PC-3 (cell line): ENCODE measurements around the gene BSCL2. TPM values are rescaled to one million over a fixed set of nuclear protein-coding genes. Genes with fewer than 3 reads are reported as not detected.
A peak's percentile ranks its signal among the peaks of the same experiment; 100 is the strongest.

Experiments
- ATAC-seq: fragments of 200-7000 bp; cut with Tn5 transposase; 2 replicates; pipeline ENCODE4 v1.9.1; 2020; ENCODE audit warnings: mild to moderate bottlenecking, moderate library complexity
- BruUV-seq: library from RNA; stranded (reverse); fragments of 400-500 nt; replicated peaks from 2 replicates; lab custom pipeline; 2021; lab: Mats Ljungman, UMichigan
- CTCF ChIA-PET: fragments of 300-600 bp; sonication (Branson Sonifier 250); formaldehyde crosslinking; loops from one replicate; lab custom pipeline; 2022; ENCODE audit warnings: antibody characterized with exemption; lab: Charles Lee
- POLR2A ChIA-PET: fragments of 300-600 bp; sonication (Branson Sonifier 250); formaldehyde crosslinking; loops from one replicate; lab custom pipeline; 2022; ENCODE audit warnings: antibody characterized with exemption; ENCODE audit not compliant: unreplicated experiment; lab: Charles Lee
- DNase-seq: peaks from one replicate; pipeline ENCODE4 v3.0.0-alpha.2; 2015
- H2AFZ ChIP-seq: fragments of 300-600 bp; sonication (generic); 2 replicates; pipeline ENCODE4 v1.6.0; 2016; ENCODE audit warnings: antibody characterized with exemption, low read length
- H3F3A ChIP-seq: fragments of 300-600 bp; sonication (generic); one replicate; pipeline ENCODE4 v1.6.0; 2017; ENCODE audit warnings: antibody characterized with exemption, low read length, control low read depth, mild to moderate bottlenecking; ENCODE audit not compliant: unreplicated experiment
- H3K27ac ChIP-seq: fragments of 300-600 bp; sonication (generic); 2 replicates; pipeline ENCODE4 v1.5.1; 2016; ENCODE audit warnings: mild to moderate bottlenecking, low read length
- H3K27me3 ChIP-seq: fragments of 300-600 bp; sonication (generic); 2 replicates; pipeline ENCODE4 v1.6.1; 2016; ENCODE audit warnings: low read length, mixed read lengths
- H3K36me3 ChIP-seq: fragments of 300-600 bp; sonication (generic); 2 replicates; pipeline ENCODE4 v1.6.1; 2016; ENCODE audit warnings: low read depth, mixed run types, low read length, mixed read lengths
- H3K4me1 ChIP-seq: fragments of 300-600 bp; sonication (generic); 2 replicates; pipeline ENCODE4 v1.5.1; 2016; ENCODE audit warnings: low read length; ENCODE audit not compliant: insufficient read depth
- H3K4me2 ChIP-seq: fragments of 300-600 bp; sonication (generic); 2 replicates; pipeline ENCODE4 v1.6.0; 2016; ENCODE audit warnings: low read length
- H3K4me3 ChIP-seq: fragments of 300-600 bp; sonication (generic); 2 replicates; pipeline ENCODE4 v1.5.1; 2016; ENCODE audit warnings: mild to moderate bottlenecking, low read length, mixed read lengths
- H3K79me2 ChIP-seq: fragments of 300-600 bp; sonication (generic); 2 replicates; pipeline ENCODE4 v1.6.1; 2017; ENCODE audit warnings: low read length, mixed read lengths
- H3K9ac ChIP-seq: fragments of 300-600 bp; sonication (generic); 2 replicates; pipeline ENCODE4 v1.6.0; 2016; ENCODE audit warnings: mild to moderate bottlenecking, low read length
- H3K9me2 ChIP-seq: fragments of 300-600 bp; sonication (generic); replicated peaks from 2 replicates; pipeline ENCODE4 v1.6.1; 2016; ENCODE audit warnings: mixed run types, low read length, mixed read lengths
- H3K9me3 ChIP-seq: fragments of 300-600 bp; sonication (generic); 2 replicates; pipeline ENCODE4 v1.6.1; 2016; ENCODE audit warnings: low read length, mixed read lengths
- H4K20me1 ChIP-seq: fragments of 300-600 bp; sonication (generic); 2 replicates; pipeline ENCODE4 v1.6.1; 2016; ENCODE audit warnings: low read length, mixed read lengths
- EZH2 ChIP-seq: fragments of 300-600 bp; sonication (generic); IDR thresholded peaks from one replicate; pipeline ENCODE4 v1.6.1; 2017; ENCODE audit warnings: antibody characterized with exemption, mild to moderate bottlenecking, low read length; ENCODE audit not compliant: unreplicated experiment
- EZH2phosphoT487 ChIP-seq: fragments of 300-600 bp; sonication (generic); IDR thresholded peaks from 2 replicates; pipeline ENCODE4 v1.6.1; 2018; ENCODE audit warnings: mild to moderate bottlenecking, antibody characterized with exemption, low read length, borderline replicate concordance
- intact Hi-C: fragments of 100-400 bp; cut with micrococcal nuclease; formaldehyde crosslinking; loops from 2 replicates; pipeline ENCODE4 v1.9.0; 2023
- total RNA-seq: library from RNA; depleted of rRNA; stranded (reverse); fragments of >200 nt; gene quantifications from 2 replicates; pipeline ENCODE4 v1.2.3, GENCODE V29; 2014
- TF ChIP-seq, protein P1 (sequence below): fragments of 300-600 bp; sonication (generic); conservative IDR thresholded peaks from 2 replicates; pipeline ENCODE4 v1.5.1; 2017; ENCODE audit warnings: antibody characterized with exemption, low read depth, mild to moderate bottlenecking, low read length

Gene BSCL2
- total RNA-seq, 1 experiment from 2014 or later = 65.7 TPM

DNA sequence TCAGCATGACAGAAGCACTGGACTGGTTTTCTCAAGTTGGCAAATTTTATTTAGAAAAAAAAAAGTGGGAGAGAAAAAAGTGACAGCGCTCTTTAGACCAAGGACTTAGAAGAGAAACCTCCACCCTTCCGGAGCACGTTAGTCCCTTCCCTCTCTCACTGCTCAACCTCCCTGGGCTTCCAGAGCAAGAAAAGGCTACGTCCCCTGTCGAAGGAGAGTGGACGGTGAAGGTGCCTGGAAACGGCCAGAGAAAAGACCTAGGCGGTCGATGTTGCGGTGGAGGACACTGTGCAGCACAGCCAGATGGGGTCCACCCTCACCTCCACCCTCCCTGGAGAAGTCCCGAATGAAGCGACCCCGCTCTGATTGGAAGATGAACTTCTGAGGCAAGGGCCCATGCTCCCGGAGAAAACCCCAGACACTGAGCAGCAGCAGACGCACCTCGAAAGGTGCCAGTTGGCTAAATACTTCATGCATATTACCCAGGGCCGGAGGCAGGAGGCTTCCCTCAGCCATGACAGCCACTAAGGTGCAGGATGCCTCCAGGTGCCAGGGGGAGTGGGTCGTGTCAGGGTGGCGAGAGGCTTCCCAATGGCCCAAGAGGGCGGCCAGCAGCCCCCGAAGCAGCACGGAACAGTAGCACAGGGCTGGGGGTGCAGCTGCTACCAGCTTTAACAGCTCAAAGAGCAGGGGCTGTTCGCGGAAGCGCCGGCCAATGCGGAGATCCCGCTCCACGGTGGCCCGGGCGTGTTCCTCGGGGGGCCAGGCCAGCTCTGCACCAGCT is 60.2 kb downstream of the BSCL2 start:
- no peak for ATAC-seq

DNA sequence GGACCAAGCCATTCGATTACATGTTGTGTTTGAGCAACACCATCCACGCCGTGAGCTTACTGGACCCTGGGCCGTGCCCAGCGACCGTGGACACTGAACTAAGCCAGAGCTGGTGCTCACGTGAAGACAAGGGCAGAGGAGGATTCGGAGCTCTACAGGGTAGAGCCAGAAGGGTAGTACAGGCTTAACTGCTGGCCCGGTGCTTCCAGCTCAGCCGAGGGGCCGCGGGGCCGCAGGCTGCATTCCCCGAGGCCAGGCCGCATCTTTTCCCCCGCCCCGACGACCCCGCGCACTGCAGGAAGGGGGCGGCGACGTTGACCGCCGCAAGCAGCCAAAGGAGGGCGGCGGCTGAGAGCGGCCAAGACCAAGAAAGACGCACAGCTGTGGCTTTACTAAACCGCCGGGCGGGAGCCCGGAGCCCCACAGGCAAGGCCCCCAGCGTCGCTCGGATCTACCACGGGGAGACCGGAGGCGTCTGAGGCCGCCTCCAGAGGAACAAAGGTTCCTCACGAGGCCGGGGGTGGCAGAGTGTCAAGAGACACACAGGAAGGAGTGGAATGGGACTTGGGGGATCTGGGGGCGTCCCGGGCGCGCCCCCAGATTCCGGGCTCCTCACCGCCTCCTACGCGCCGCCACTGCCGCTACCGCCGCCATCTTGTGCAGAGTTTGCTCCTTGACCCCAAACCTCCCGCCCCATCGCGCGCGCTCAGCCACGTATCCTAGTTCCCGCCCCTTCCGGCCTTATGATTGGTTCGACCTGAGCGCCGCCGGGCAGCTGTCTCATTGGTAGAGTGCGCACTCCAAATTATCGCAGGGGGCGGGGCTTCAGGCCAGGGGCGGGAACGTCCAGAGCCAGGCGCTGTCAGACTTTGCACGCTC is 61.0 kb downstream of the BSCL2 start, which contains the start of gene GANAB:
Gene GANAB, minus strand, starts transcription at position 668 of the 879 bp plus-strand sequence. Its CDS starts 14 bp downstream, at position 654.
- H3K4me1 ChIP-seq = peaks cover 10% of the 10 kb centered on the region
- intact Hi-C loops = loop anchor here (5.0 kb wide), 1 partner anchor 34 kb away; the partner anchor contains the start of genes EML3 and ROM1
- BruUV-seq = TSS peak; percentile 50

More for the DNA sequence above, 60.2 kb downstream of the BSCL2 start:
- Histone ChIP-seq H3K9me3 (no peaks in the 10 kb centered on the region), H3K4me3 (peak overlapping the region; percentile 95; the same call in 1 of the 2 replicates), H4K20me1 (no peaks in the 10 kb centered on the region), H3K27ac (no peak overlapping the region), H3K9ac (peak overlapping the region; percentile 13; the same call in 1 of the 2 replicates), H3K4me2 (peak overlapping the region; percentile 54), H3K4me1 (peaks cover 16% of the 10 kb centered on the region), H2AFZ (0 out of 2 replicates have a peak overlapping the region, but pooled peaks have one; percentile 19), H3K36me3 (peaks cover 30% of the 10 kb centered on the region), H3K27me3 (no peaks in the 10 kb centered on the region), H3F3A (no peaks in the 10 kb centered on the region), H3K79me2 (peaks cover 59% of the 10 kb centered on the region), H3K9me2 (no peaks in the 10 kb centered on the region)
- ChIA-PET CTCF (interaction anchor here (0.7 to 1.0 kb wide), 3 partner anchors 87 to 234 kb away, joined by 4 to 5 read pairs (median 4); partner anchors contain the start of gene SLC3A2), POLR2A (interaction anchor here (0.6 to 0.7 kb wide), 3 partner anchors 55 to 194 kb away, joined by 3 to 14 read pairs (median 6); no protein-coding TSS in a partner anchor)
- TF ChIP-seq EZH2phosphoT487 (no peak), EZH2 (no peak)
- TF ChIP-seq, protein P1, sequence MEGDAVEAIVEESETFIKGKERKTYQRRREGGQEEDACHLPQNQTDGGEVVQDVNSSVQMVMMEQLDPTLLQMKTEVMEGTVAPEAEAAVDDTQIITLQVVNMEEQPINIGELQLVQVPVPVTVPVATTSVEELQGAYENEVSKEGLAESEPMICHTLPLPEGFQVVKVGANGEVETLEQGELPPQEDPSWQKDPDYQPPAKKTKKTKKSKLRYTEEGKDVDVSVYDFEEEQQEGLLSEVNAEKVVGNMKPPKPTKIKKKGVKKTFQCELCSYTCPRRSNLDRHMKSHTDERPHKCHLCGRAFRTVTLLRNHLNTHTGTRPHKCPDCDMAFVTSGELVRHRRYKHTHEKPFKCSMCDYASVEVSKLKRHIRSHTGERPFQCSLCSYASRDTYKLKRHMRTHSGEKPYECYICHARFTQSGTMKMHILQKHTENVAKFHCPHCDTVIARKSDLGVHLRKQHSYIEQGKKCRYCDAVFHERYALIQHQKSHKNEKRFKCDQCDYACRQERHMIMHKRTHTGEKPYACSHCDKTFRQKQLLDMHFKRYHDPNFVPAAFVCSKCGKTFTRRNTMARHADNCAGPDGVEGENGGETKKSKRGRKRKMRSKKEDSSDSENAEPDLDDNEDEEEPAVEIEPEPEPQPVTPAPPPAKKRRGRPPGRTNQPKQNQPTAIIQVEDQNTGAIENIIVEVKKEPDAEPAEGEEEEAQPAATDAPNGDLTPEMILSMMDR = no peak
- no peak for DNase-seq
- TSS peak; percentile 46 for BruUV-seq
- intact Hi-C loops = loop anchor here (5.0 kb wide), 1 partner anchor 35 kb away; the partner anchor contains the start of genes EML3 and ROM1

More for the DNA sequence above, 61.0 kb downstream of the BSCL2 start, which contains the start of gene GANAB:
- Histone ChIP-seq H3K9me3 (no peaks in the 10 kb centered on the region), H3K9ac (peak within 1 kb of the TSS; percentile 95), H3K36me3 (peaks cover 30% of the 10 kb centered on the region), H3K79me2 (peaks cover 59% of the 10 kb centered on the region), H3F3A (no peaks in the 10 kb centered on the region), H3K9me2 (no peaks in the 10 kb centered on the region), H2AFZ (peak within 1 kb of the TSS; percentile 57), H3K4me2 (peak within 1 kb of the TSS; percentile 90), H4K20me1 (no peaks in the 10 kb centered on the region), H3K4me3 (peak within 1 kb of the TSS; percentile 95), H3K27me3 (no peaks in the 10 kb centered on the region), H3K27ac (peak within 1 kb of the TSS; percentile 64)
- ATAC-seq = peak; percentile 98
- CTCF ChIA-PET = interaction anchor here (0.7 to 1.0 kb wide), 3 partner anchors 86 to 234 kb away, joined by 4 to 5 read pairs (median 4); partner anchors contain the start of gene SLC3A2
- DNase-seq = peak; percentile 99
- POLR2A ChIA-PET = interaction anchor here (0.6 to 0.7 kb wide), 6 partner anchors 31 to 195 kb away, joined by 3 to 14 read pairs (median 6); partner anchors contain the start of gene TUT1
- TF ChIP-seq EZH2 (no peak), EZH2phosphoT487 (no peak)
- TF ChIP-seq, protein P1 = no peak
